GM21619 (cell line): Measurements from ENCODE around the gene CACNG8.
"Not testable (repeated sequence)": the region's sequence is repeated elsewhere in the genome, so short reads cannot be mapped to it uniquely, and the experiment has no call there.

Experiments
- ATAC-seq: cut with Tn5 transposase; IDR thresholded peaks from one replicate; pipeline ENCODE4 v1.9.1; 2021; ENCODE audit not compliant: unreplicated experiment

The CACNG8 gene

GRCh38 chr19:53962887-53963431 is at the start of gene CACNG8:
Gene CACNG8, plus strand, starts transcription at chr19:53962937.
- ATAC-seq = no peak

DNA sequence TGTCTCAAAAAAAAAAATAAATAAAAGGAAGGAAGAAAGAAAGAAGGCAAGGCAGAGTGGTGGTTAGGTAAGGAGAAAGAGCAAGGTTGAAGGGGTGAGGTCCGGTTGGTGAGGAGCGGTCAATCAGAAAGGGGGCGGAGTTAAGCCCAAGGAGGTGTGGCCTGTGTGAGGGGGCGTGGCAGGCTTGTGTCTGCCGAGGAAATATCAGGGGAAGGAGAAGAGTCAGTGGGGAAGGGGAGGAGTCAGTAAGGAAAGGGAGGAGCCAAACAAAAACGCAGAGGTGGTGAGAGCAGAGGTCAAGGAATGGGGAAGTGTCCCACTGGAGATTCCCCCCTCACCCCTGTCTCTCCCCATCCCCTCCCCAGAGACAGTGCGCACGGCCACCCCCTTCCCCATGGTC is 47.7 kb upstream of the CACNG8 start:
- no peak for ATAC-seq

GRCh38 chr19:53916004-53916403 is 46.7 kb upstream of the CACNG8 start:
- ATAC-seq = no peak

- no peak for ATAC-seq
Observed at GRCh38 chr19:53917356-53917755, 45.4 kb upstream of the CACNG8 start.

DNA sequence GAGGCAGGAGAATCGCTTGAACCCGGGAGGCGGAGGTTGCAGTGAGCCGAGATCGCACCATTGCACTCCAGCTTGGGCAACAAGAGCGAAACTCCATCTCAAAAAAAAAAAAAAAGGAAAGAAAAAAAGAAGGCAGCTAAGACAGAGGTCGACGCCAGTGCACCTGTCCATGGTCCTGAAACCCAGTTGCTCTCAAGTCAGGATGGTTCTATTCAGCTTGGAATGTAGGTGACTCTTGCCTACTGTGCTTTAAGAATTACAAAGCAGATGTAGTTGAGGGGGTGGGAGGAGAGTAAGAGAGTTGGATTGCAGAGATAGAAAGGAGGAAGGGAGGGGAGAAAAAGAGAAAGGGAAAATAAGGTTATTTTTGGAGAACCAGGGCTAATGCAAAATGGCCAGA is 35.0 kb upstream of the CACNG8 start:
- ATAC-seq = no peak

DNA sequence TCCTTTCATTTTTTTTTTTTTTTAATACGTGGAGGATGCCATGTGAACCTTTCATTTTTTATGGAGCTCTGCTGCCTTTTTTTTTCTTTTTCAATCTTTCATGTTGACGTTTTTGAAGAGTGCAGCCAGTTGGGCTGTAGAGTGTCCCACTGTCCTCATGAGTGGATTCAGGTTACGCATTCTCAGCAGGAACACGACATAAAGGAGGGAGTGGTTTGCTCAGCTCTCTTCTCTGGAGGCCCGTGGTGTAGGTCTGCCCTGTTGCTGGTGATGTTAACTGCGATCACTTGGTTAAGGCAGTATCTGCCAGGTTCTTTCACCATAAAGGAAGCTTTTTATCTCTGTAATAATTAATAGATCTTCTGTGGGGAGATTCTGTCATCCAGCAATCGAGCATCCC is 26.7 kb upstream of the CACNG8 start:
- ATAC-seq = no peak

DNA sequence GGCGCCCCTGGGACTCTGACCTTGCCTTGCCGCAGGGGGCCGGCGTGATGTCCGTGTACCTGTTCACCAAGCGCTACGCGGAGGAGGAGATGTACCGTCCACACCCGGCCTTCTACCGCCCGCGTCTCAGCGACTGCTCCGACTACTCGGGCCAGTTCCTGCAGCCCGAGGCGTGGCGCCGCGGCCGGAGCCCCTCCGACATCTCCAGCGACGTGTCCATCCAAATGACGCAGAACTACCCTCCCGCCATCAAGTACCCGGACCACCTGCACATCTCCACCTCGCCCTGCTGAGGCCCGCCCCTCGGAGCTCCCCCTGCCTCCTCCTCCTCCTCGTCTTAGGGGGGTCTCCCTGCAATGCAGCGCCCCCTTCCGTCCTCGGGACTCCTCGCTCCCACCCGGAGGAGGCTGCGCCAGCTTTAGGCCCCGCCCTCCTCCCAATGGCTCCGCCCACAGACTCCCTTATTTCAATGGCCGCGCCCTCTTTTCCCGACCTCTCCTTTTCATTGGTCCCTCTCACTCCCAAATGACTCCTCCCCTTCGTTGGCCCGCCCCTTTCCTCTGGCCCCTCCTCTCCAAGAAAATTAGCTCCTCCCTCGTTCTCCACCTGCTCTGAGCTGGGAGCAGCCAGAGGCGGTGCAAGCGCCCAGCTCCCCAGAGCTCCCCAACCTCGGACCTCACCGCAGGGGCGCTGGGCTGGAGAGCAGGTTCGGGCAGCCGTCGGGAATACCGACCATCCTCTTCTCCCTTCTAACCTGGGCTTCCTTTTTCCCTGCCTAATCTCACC is 20.5 kb upstream of the CACNG8 start:
- ATAC-seq = no peak

GRCh38 chr19:53944416-53944815 is 18.3 kb upstream of the CACNG8 start:
- ATAC-seq = no peak

GRCh38 chr19:53944933-53945332 is 17.8 kb upstream of the CACNG8 start:
- no peak for ATAC-seq

DNA sequence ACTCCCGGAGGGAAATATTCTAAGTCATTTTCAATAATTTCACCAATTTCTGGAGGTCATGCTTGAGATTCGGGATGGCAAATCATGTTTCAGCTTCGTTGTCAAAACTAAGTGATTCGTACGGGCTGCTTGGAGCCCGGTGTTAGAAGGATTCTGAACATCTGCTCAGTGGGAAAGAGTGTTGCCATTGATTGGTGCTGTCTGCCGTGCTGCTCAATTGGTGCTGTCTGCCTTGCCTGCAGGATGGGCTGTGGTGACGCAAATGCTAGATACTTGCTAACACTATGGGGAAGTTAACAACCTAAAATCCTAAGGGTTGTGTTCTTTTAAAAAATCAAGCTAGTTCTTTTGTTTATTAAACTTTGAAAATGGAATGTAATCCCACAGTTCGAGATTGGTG is 17.3 kb upstream of the CACNG8 start:
- ATAC-seq = no peak

DNA sequence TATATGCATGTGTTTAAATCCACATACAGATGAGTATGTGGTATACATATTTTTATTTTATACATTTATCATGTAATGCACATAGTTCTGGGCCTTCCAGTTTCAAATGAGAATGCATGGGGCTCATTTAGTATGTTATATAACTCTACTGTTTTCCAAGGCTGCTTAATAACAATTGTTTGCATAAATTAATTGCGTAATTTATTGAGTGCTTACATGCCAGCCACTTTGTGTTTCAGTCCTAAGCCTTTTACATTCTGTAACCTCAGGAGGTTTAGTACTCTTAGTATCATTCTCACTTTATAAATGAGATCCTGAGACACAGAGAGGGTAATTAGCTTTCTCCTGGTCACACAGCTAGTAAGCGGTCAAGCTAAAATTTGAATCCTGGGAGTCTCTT is 16.7 kb upstream of the CACNG8 start:
- ATAC-seq = no peak

DNA sequence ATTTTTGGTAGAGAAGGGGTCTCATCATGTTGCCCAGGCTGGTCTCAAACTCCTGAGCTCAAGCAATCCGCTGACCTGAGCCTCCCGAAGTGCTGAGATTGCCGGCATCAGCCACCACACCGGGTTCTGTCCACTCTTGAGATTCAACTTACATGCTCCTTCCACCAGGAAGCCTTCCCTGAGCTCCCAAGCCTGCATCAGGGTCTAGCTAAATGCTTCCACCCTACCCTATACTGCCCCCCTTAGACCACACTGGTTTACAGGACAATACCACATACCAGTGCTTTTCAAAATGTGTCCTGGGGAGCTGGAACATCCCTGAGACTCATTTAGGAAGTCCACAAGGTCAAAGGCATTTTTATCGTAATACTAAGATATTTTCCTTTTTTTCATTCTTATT is 15.1 kb upstream of the CACNG8 start:
- no peak for ATAC-seq

DNA sequence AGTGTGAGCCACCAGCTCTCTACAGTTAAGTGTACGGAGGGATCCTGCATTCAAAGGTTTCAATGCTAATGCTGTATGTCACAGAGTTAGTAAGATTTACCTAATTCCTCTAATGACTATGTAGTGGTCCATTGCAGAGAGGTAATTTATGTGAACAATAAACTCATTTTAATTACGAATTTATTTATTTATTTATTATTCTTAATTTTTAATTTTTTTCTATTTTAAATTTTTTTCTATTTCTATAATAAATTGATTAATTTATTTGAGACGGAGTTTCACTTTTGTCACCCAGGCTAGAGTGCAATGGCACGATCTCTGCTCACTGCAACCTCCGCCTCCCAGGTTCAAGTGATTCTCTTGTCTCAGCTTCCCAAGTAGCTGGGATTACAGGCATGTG is 14.1 kb upstream of the CACNG8 start:
- not testable (repeated sequence) for ATAC-seq

DNA sequence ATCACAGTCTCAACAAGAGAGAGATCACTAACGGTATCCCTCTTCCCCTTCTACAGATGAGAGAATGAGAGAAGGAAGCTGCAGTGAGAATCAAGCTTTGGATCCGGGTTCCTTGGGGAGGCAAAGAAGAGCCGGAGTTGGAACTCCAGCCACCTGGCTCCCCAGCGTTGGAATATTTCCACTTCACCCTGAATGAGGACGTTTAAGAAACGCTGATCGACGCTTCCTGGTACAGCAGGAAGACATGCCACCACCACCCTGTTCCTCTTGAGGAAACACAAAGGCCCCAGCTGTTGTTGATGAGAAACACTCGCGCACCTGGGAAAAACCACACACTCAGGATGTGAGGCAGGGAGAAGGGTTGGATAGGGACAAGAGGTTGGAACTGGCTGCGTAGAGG is 11.3 kb upstream of the CACNG8 start:
- no peak for ATAC-seq

DNA sequence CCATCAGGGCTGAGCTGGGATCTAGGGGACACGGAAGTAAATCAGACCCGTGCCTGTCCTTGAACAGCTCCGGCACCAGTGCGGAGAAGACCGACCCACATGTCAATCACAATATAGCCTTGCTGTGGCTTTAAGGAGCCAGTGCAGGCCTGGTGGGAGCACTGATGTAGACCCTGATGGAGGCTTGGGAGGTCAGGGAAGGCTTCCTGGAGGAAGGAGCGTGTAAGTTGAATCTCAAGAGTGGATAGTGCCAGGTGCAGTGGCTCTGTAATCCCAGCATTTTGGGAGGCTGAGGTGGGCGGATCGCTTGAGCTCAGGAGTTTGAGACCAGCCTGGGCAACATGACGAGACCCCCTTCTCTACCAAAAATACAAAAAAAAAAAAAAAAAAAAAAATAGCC is 10.8 kb upstream of the CACNG8 start:
- no peak for ATAC-seq

- no peak for ATAC-seq
Observed at GRCh38 chr19:53953383-53953782, 9.4 kb upstream of the CACNG8 start.

DNA sequence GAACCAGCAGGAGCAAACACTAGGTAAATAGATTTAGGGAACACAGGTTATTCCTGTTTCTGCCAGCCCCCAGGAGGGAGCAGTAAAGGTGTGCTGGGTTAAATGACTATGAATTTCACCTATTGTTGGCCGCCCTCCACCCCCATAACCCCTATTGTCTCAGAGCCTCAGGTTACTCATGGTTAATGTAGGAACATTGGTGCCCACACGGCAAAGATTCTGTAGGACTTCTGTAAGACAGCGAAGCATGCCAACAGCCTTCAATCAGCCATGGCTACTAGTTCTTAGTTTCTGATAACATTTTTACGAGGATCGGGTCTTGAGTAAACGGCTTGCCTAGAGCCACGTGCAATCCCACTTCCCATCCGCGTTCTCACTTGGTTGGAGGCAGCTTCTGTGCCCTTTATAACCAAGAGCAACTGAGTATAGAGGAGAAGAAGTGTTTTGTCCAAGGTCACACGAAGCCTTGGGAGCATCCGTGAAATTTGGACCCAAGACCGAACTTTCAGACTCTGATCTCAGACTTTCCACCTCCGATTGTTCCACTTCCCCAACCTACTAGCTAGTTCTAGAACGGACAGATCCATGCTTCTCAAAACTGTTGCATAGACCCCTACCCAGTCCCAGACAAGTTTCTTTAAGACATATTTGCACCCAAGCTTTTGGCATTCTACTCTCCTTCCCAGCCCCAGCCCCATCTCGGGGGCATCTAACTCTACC is 5.1 kb upstream of the CACNG8 start:
- no peak for ATAC-seq

DNA sequence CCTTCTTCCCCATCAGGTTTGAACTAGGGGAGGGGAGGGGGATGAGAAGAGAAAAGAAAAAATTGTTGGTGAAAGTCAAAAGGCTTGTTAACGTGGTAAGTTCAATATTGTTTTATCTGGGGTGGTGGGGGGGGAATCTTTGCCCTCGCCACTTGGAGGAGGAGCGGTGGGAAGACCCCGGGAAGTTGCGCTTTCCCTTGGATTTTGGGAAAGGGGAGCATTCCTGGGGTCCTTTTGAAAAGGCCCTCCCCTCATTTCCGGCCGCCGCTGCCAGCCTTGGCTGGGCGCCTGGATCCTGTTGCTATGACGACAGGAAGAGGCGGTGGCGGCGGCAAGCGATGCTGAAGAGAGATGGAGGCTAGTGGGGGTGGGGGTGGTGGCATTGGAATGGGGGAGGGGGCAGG is 4.6 kb upstream of the CACNG8 start:
- no peak for ATAC-seq

GRCh38 chr19:53958823-53959757 is 3.6 kb upstream of the CACNG8 start:
- ATAC-seq = no peak

DNA sequence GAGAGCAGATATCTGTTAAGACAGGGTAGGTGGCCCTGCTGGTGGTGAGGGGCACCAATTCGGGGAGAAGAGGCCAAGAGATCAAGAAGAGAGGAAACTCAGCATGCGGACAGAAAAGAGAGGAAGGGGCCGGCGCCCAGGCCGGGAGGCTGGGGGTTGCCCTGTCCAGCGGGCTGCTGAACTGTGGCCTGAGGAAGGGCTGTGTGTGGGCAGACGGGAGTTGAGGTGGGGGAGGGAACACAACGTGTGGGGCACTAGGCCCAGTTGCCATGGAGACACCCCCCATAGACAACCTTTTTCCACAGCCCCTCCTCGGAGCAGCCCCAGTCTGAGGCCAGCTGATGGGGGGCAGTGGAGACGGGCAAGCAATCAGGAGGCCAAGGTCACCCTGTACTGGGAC is 2.5 kb upstream of the CACNG8 start:
- no peak for ATAC-seq

DNA sequence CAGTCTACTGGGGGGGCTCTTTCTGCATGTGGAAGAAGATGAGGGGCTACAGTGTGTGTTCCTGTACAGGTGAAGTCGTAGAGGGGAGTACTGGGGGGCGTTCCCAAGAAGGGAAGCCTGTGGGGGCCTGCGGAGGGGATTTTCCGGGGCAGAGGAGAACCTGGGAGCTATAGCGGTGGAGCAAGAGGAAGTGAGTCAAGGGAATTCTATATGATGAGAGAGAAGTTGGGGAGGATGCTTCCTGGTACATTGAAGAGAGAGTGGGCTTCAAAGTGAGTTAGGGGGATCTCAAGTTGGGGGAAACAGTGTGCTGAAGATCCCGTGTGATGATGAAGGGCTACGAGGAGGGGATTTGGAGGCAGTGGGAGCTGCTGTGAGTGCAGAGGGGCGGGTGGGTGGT is 1.9 kb upstream of the CACNG8 start:
- no peak for ATAC-seq
